Spinal cord (tissue), 10 donors: Measurements from ENCODE around the gene CTDP1. TPM values are rescaled to one million over a fixed set of nuclear protein-coding genes. Genes with fewer than 3 reads are reported as not detected.

Experiments used
- DNase-seq, 6 donors: peaks; one replicate each; pipeline versions ENCODE4 v3.0.0 to v3.0.0-alpha.2; 2013 to 2015; ENCODE audit warnings: low spot score in 6 of 6, low read depth in 4 of 6
- H3K27ac ChIP-seq: one replicate; pipeline ENCODE4 v1.5.1; 2013; ENCODE audit warnings: low read depth, low read length, control low read depth
- H3K27me3 ChIP-seq: one replicate; pipeline ENCODE4 v1.6.1; 2013; ENCODE audit warnings: low read length; ENCODE audit not compliant: control insufficient read depth, insufficient read depth
- H3K36me3 ChIP-seq: one replicate; pipeline ENCODE4 v1.6.1; 2013; ENCODE audit warnings: low read length; ENCODE audit not compliant: control insufficient read depth, insufficient read depth
- H3K4me1 ChIP-seq: one replicate; pipeline ENCODE4 v1.6.1; 2013; ENCODE audit warnings: low read length; ENCODE audit not compliant: control insufficient read depth, insufficient read depth
- H3K4me3 ChIP-seq: one replicate; pipeline ENCODE4 v1.5.1; 2013; ENCODE audit warnings: low read depth, low read length, control low read depth
- H3K9me3 ChIP-seq: one replicate; pipeline ENCODE4 v1.6.1; 2013; ENCODE audit warnings: low read length; ENCODE audit not compliant: control insufficient read depth, insufficient read depth
- WGBS: methylation state at CpG from one replicate; pipeline ENCODE4 v1.1.5; 2013; ENCODE audit warnings: missing lambda C conversion rate; ENCODE audit not compliant: insufficient coverage; 5-methylcytosine and 5-hydroxymethylcytosine counted together
- polyA plus RNA-seq, 2 donors: library from polyadenylated mRNA; unstranded; fragments of 120-200 nt; gene quantifications; one replicate each; pipeline ENCODE4 v1.2.1, GENCODE V29; 2013; ENCODE audit not compliant: insufficient read length in 2 of 2
- total RNA-seq, 2 donors: library from RNA; depleted of rRNA in 1 of 2; stranded (reverse); fragments of 120-200 nt in 1 of 2; fragments of >200 nt in 1 of 2; gene quantifications; one replicate each; pipeline versions ENCODE4 v1.2.3 to v1.2.4, GENCODE V29; 2013 to 2014
- donor health status: healthy.

The CTDP1 gene
- total and polyA plus RNA-seq, 4 donors: 11.3 to 16.2 (median 14.4) TPM

- H3K4me3 ChIP-seq: no peak overlapping the region
- H3K4me1 ChIP-seq: peaks cover 25% of the 10 kb centered on the region
- H3K27ac ChIP-seq: no peak overlapping the region
- H3K27me3 ChIP-seq: no peaks in the 10 kb centered on the region
- DNase-seq: no peak
- 93% methylated on average over 20 of the region's 21 CpGs for WGBS
- peaks cover 9% of the 10 kb centered on the region for H3K36me3 ChIP-seq
- no peaks in the 10 kb centered on the region for H3K9me3 ChIP-seq
Observed at GRCh38 chr18:79681484-79682387, 2.1 kb downstream of the CTDP1 start.

GRCh38 chr18:79682481-79682880, 2.9 kb downstream of the CTDP1 start:
- H3K27ac ChIP-seq: no peak overlapping the region
- 90% methylated on average over 10 of the region's 11 CpGs for WGBS

GRCh38 chr18:79682894-79683625, 3.5 kb downstream of the CTDP1 start:
- Histone ChIP-seq H3K9me3 (no peaks in the 10 kb centered on the region), H3K4me1 (peaks cover 17% of the 10 kb centered on the region), H3K36me3 (peaks cover 9% of the 10 kb centered on the region), H3K27me3 (no peaks in the 10 kb centered on the region), H3K4me3 (no peak overlapping the region), H3K27ac (no peak overlapping the region)
- no peak for DNase-seq
- 99% methylated on average over 9 of the region's 15 CpGs for WGBS

More at GRCh38 chr18:79682481-79682880, 2.9 kb downstream of the CTDP1 start:
- H3K4me1 ChIP-seq: peaks cover 20% of the 10 kb centered on the region
- no peak for DNase-seq
- peaks cover 9% of the 10 kb centered on the region for H3K36me3 ChIP-seq
- H3K27me3 ChIP-seq: no peaks in the 10 kb centered on the region
- no peaks in the 10 kb centered on the region for H3K9me3 ChIP-seq
- H3K4me3 ChIP-seq: no peak overlapping the region

GRCh38 chr18:79683626-79684282, 4.2 kb downstream of the CTDP1 start:
- 91% methylated on average over 19 of the region's 21 CpGs for WGBS
- no peaks in the 10 kb centered on the region for H3K27me3 ChIP-seq
- H3K27ac ChIP-seq: no peak overlapping the region
- H3K4me3 ChIP-seq: no peak overlapping the region
- peaks cover 13% of the 10 kb centered on the region for H3K4me1 ChIP-seq
- H3K9me3 ChIP-seq: no peaks in the 10 kb centered on the region
- no peak for DNase-seq
- H3K36me3 ChIP-seq: peaks cover 9% of the 10 kb centered on the region

- DNase-seq: no peak
- Histone ChIP-seq H3K27me3 (no peaks in the 10 kb centered on the region), H3K27ac (no peak overlapping the region), H3K36me3 (peaks cover 9% of the 10 kb centered on the region), H3K4me3 (no peak overlapping the region), H3K9me3 (no peaks in the 10 kb centered on the region), H3K4me1 (peaks cover 12% of the 10 kb centered on the region)
- WGBS: 93% methylated on average over 7 of the region's 10 CpGs
Observed at GRCh38 chr18:79684283-79684631, 4.7 kb downstream of the CTDP1 start.

- Histone ChIP-seq H3K9me3 (no peaks in the 10 kb centered on the region), H3K36me3 (peaks cover 9% of the 10 kb centered on the region), H3K4me3 (no peak overlapping the region), H3K4me1 (peaks cover 12% of the 10 kb centered on the region), H3K27me3 (no peaks in the 10 kb centered on the region), H3K27ac (no peak overlapping the region)
- no peak for DNase-seq
- 78% methylated on average over 11 of the region's 13 CpGs for WGBS
Observed at GRCh38 chr18:79684787-79685186, 5.2 kb downstream of the CTDP1 start.

GRCh38 chr18:79685281-79685680, 5.7 kb downstream of the CTDP1 start:
- no peak for DNase-seq
- Histone ChIP-seq H3K4me1 (peaks cover 11% of the 10 kb centered on the region), H3K9me3 (no peaks in the 10 kb centered on the region), H3K27ac (no peak overlapping the region), H3K27me3 (no peaks in the 10 kb centered on the region), H3K4me3 (no peak overlapping the region), H3K36me3 (peaks cover 9% of the 10 kb centered on the region)
- WGBS: 88% methylated on average over 8 of the region's 8 CpGs

- Histone ChIP-seq H3K9me3 (no peaks in the 10 kb centered on the region), H3K27ac (no peak overlapping the region), H3K27me3 (no peaks in the 10 kb centered on the region), H3K4me3 (no peak overlapping the region), H3K36me3 (peaks cover 12% of the 10 kb centered on the region), H3K4me1 (peaks cover 4% of the 10 kb centered on the region)
- DNase-seq: no peak
- 92% methylated on average over 5 of the region's 7 CpGs for WGBS
Observed at GRCh38 chr18:79685971-79686370, 6.4 kb downstream of the CTDP1 start.

GRCh38 chr18:79687806-79688205, 8.2 kb downstream of the CTDP1 start:
- Histone ChIP-seq H3K27me3 (no peaks in the 10 kb centered on the region), H3K4me1 (no peaks in the 10 kb centered on the region), H3K9me3 (no peaks in the 10 kb centered on the region), H3K27ac (no peak overlapping the region), H3K4me3 (no peak overlapping the region), H3K36me3 (peaks cover 13% of the 10 kb centered on the region)
- no peak for DNase-seq
- WGBS: 86% methylated on average over 12 of the region's 12 CpGs
